ENCODE results near the gene TMEM169.

- TF ChIP-seq CTCF (IDR thresholded peaks at IDR 0.05) (no peak), POLR2A (IDR thresholded peaks at IDR 0.05) (no peak)
Measured at GRCh38 chr2:216094701-216095100, 13.0 kb downstream of the TMEM169 start.
